NCI-H2081 (cell line): ENCODE results near the gene CTAG2.
A peak's percentile ranks its signal among the peaks of the same experiment; 100 is the strongest.
"Not testable (repeated sequence)": the region's sequence is repeated elsewhere in the genome, so short reads cannot be mapped to it uniquely, and the experiment has no call there.

Experiments used
- DNase-seq, 2 experiments: peaks; one replicate each; lab custom pipeline; 2025; lab: John Stamatoyannopoulos, UW

Gene CTAG2

DNA sequence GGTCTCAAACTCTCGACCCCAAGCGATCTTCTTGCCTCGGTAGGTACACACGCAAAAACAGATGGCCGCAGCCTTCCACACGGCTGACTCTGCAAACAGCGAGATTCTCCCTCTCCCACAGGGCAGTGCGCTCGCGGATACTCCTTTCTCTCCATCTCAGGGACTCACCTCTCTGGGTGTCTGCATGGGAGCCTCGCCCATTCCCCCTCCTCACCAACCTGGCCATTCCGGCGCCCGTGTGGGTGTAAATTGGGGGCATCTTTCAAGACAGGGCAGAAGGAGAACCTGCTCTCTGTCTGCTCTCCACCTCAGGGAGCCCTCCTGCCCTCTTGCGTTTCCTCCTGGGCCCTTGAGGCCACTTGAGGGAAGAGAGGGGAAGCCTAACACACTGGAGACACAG lies 4.4 kb downstream of the CTAG2 start:
- DNase-seq: no peak

DNA sequence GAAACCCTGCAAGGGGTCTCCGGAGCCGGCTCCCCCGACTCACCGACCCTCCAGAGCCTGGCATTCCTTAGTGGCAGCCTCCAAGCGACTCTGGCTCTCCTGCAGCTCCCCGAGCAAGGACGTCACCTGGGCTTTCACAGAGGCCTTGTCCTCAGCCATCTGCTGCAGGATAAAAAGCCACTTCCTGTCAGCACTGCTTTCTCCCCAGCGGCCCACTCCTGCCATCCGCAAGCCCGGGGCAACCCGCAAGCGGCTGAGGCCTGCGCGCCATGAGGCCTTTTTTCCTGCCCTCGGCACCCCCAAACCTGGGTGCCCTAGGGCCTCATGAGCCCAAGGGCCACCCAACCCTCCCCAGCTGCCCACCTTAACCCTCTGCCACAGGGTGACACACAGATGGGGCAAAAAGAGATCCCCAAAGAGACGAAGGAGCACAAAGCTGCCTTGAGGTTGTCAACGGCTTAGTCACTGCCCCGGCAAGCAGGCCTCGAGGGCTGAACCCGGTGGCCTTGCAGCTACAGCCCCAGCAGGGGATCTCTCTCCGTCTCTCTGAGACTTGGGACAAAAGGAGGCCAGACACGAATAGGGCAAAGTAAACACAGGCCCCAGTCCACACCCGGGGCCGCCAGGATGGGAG lies 7.5 kb downstream of the CTAG2 start:
- not testable (repeated sequence) for DNase-seq

DNA sequence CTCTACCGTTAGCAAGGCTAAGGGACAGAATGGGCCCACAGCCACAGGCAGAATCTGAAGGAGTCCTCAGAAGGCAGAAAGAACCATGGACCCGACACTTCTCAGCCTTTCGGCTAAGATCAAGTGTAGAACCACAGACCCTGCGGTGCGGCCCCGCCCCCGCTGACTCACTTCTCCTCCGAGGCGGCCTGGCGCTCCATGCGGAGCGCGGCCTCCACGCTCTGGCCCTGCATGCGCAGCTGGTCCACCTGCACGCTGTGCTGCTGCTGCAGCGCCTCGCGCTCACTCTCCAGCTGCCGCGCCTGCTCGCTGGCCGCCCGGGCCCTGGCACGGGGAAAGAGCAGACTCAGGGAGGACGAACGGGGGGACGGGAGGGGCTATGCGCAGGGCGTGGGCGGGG lies 9.7 kb downstream of the CTAG2 start:
- DNase-seq: not testable (repeated sequence)

DNA sequence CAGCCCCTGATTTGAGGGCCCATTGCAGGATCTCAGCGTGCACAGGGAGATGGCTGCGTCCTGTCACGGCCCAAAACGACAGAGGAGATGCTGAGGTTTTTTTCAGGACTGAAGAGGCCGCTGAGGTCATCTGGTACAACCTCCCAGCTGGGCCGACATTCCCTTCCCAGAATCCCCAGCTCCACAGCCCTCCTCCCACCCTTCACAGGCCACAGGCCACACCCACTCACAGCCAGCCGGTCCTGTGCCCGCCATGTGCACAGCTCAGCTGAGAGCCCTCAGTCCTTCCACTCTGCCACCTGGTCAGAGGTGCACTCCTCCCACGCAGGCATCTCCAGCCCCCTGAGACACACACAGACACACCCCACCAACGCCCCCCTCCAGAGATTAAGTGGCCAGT lies 11.6 kb downstream of the CTAG2 start:
- DNase-seq: not testable (repeated sequence)

DNA sequence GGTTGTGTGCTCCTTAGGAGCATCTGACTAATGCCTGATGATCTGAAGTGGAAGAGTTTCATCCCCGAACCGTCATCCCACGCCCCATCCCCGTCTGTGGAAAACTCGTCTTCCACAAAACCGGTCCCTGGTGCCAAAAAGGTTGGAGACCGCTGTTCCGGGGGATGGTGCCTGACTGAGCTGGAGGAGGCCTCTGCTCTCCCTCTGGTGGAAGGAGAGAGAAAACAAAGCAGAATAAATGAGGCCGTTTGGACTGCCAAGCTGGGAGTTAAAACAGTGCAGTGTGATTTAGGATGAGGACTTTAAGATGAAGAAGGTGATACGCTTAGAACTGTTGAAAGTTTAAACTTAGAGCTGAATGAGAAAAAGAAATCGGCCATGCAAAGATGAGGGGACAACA lies 19.7 kb downstream of the CTAG2 start:
- DNase-seq: not testable (repeated sequence)

DNA sequence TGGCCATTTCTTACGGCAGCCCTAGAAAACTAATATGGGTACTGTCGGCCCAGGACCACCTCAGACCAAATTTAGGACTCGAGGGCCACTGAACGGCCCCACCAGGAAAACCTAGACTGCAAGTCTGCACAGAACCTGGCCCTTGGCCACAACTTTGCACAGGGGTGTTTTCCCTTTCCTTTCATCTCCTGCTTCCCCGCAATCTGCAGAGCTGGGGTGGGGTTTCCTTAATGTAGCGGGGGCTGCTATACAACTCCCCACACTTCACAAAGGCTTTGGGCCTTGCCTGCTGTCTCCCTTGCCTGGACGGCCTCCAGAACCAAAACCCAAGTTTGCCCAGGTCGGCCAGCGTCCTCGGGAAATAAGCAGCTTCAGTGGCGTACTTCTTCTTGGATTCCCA lies 22.4 kb downstream of the CTAG2 start:
- DNase-seq: not testable (repeated sequence)

DNA sequence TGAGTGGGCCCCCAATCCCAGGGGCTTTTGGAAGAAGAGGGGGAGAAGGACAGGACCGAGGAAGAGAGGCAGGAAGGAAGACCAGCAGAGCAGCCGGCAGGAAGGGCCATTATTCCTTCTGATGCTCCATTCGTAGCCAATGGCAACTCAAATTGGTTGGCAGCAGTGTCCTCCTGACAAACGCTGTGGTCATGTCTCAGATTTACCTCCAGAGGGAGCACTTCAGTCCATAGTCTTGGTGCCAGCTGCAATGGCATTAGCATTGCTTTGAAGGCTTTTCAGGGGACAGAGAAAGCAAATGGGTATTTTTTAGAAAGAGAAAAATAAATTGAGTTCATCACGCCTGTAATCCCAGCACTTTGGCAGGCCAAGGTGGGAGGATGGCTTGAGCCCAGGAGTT lies 24.4 kb downstream of the CTAG2 start:
- DNase-seq: not testable (repeated sequence)

DNA sequence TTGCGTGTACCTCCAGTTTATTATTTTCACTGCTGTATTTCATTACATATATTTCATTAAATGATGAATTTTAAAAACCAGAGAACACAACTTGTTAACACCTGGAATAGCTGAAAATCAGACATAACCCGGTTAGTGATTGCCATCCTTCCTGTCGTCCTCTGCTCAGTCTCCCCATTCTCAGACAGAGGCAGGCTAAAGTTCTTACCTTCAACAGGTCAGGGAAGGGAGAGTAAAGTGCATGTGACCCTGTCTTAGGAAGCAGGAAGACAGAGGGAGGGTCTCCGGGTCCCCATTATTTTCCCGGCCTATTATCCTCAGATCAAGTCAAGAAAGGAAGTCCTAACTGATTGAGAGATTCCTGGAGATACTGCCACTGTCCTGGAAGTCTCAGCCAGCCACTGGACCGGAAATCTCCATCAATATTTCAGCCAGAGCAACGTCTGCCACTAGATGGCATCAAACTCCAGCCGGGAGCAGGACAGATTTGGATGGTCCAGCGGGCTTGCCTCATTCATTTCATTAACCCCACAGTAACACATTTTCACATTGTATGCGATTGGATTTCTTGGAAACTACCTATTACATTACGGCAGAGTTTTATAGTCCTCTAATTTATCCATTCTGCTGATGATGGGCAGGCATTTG lies 32.5 kb downstream of the CTAG2 start:
- not testable (repeated sequence) for DNase-seq

DNA sequence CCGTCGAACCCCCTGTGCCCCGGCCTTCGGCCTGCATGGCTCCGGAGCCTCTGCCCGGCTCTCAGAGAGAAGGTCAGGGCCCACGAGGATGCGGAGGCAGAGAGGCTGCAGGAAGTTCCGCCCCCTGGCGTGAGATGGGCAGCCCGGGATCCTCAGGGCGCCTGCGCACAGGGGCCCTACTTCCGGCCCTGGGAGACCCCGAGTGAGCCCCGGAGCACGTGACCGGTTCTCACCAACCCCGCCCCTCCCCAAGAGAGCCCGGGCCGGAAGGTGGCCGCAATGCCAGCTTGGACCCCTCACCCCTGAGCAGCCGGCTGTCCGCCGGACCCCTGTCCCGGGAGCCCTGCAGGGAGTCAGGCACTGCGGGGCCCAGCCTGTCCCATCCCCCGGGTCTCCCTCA lies 34.2 kb downstream of the CTAG2 start, which contains the start of gene CTAG1B:
CTAG1B (minus strand) TSS at position 101 of the 400 bp plus-strand sequence; CDS start at position 37, 64 bp downstream.
- DNase-seq: not testable (repeated sequence)

DNA sequence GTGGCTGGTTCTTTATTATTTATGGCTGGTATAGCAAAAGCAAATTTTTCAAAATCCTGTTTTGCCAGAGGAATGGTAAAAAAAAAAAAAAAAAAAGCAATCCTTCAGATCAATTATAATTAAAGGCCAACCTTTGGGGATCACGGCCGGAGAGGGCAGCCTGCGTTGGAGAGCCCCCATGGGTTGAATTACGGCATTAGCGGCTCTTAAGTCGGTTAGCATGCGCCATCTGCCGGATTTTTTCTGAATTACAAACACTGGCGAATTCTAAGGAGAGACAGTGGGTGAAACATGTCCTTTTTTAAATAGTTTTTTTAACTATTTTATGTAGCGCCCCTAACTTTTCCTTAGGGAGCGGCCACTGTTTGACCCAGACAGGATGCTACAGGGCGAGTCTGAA lies 39.8 kb downstream of the CTAG2 start:
- not testable (repeated sequence) for DNase-seq

DNA sequence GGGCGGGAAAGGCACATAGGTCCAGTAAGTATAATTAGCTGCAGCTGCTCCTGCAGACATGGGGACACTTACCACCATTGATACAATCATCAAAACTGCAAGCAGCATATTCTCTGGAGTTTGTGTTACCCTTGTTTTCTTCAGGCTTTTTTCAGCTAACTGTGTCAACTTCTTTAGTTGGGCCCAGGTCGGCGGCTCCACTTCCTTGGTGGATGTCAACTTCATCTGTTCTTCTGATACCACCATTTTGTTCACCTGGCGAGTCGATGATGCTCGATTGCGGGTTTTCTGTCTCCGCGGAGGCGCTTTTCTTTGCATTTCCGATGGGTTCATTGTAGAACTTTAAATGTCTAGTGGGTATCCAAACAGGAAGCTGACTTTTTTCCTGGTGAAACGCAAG lies 42.2 kb downstream of the CTAG2 start:
- DNase-seq: not testable (repeated sequence)

DNA sequence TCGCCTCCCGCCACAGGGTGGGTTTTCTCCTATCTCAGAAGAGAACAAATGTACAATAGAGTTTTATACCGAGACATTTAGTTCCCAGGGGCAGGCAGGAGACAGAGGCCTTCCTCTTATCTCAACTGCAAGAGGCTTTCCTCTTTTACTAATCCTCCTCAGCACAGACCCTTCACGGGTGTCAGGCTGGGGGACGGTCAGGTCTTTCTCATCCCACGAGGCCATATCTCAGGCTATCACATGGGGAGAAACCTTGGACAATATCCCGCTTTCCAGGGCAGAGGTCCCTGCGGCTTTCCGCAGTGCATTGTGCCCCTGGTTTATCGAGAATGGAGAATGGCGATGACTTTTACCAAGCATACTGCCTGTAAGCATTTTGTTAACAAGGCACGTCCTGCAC lies 44.6 kb downstream of the CTAG2 start:
- not testable (repeated sequence) for DNase-seq

DNA sequence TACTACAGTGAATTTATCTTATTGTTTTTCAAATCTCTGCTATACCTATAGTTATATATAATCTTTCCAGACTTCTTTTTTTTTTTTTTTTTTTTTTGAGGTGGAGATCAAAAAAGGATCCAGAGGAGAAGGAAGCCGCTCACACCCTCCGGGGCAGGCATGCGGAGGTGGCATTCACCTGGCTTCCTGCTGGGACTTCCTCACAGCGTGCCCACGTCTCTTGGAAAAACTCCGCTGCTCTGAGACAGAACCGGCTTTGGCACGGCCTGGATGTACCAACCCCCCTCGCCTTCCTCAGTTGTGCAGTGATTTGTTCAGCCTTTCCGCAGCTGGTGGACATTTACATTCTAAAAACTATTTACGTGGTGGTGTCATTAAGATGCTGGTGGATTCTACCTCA lies 45.4 kb downstream of the CTAG2 start:
- DNase-seq: not testable (repeated sequence)

DNA sequence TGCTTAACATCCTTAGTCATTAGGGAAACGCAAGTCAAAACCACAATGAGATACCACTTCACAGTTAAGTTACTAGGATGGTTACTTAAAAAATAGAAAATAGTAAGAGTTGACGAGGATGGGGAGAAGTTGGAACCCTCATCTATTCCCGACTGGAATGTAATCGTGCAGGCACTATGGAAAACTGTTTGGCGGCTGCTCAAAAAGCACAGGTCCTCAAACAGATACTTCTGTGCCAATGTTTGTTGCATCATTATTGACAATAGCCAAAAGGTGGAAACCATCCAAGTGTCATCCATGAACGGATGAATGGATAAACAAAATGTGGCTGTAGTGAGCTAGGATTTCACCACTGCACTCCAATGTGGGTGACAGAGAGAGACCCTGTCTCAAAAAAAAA lies 46.0 kb downstream of the CTAG2 start:
- peak in 1 of 2 experiments; percentile 31 for DNase-seq

DNA sequence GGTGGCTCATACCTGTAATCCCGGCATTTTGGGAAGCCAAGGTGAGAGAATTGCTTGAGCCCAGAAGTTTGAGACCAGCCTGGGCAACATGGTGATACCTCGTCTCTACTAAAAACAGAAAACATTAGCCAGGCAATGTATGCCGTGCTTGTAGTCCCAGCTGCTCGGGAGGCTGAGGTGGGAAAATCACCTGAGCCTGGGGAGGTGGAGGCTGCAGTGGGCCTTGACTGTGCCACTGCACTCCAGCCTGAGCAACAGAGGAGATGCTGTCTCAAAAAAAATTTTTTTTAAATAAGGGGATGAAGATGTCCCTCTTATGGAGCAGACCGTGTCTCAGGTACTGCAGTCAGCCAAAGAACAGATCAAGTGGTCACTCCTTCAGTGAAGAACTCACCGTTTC lies 47.8 kb downstream of the CTAG2 start:
- no peak for DNase-seq

DNA sequence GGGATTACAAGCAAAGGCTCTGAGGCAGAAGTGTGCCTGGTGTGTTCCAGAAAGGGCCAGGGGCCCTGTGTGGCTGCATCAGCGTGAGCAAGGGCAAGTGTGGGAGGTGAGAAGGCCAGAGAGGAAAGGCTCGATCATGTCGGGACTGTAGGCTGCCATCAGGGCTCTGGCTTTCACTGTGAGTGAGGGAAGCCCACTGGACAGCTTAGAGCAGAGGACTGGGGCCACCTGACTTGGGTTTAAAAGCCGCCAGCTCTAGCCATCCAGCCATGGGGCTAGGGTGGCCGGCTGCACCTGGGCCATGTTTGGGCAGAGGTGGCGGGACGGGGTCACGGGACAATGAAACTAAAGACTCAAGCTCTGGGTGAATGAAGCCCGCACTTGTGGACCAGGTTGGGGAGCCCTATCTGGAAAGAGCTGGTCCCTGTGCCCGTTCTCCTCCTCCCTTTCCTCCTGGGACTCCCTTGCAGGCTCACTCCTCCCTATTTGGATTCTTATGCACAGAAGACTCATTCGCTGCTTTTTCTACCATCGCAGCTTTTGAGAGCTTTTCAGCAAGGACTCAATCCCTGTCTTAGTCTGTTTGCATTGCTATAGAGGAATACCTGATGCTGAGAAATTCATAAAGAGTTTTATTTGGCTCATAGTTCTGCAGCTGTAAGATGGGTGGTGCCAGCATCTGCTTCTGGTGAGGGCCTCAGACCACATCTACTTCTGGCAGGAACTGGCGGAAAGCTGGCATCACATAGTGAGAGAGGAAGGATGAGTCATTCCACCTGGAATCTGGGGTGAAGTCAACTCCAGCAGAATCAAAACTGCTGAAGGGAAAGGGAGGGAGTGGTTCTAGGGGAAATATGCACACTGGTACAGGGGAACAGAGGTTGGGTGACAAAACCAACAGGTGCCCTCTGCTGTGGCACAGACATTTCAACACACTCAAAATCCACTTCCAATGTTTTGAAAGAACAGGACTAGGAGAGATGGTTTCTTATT lies 49.6 kb downstream of the CTAG2 start:
- no peak for DNase-seq

DNA sequence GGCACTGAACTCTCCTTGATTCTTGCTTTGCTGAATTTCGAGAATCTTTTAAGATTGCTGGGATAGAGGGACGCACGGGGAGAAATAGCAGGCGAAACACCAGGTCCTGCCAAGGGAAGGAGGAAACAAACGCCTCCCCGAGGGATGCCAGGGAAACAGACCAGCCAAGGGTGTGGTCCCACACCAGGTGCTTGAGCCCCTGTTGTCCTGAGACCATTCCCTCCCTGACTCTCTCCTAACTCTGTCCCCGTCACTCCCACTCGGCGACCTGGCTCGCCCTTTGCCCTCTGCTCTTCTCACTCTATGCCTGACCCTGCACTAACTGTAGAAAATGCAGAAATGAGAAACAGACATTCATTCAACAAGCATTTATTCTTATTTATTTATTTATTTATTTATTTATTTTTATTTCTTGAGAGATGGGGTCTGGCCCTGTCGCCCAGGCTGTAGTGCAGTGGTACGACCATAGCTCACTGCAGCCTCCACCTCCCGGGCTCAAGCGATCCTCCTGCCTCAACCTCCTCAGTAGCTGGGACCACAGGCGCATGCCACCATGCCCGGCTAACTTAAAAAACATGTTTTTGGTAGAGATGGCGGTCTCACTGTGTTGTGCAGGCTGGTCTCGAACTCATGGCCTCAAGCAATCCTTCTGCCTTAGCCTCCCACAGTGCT lies 50.5 kb downstream of the CTAG2 start:
- no peak for DNase-seq

DNA sequence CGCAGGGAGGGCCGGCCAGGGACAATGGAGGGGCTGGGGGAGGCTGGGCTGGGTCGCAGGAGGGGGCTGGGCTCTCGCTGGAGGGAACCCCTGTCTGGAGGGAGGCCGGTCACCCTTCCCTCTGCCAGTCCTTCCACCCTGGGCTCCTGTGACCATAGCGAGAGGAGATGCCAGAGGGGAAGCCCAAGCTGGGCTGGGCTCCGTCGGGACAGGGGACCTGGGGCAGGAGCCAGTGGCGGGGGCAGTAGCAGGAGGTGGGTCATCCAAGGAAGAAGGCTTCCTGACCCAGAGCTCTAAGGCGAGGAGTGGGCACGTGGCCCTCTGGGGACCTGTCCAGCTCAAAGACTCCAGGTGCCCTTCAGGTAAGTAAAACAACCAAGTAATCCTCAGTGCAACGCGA lies 51.2 kb downstream of the CTAG2 start:
- DNase-seq: no peak
